Muscle of arm (tissue), 14 donors: ENCODE data around the gene SPRR5. TPM values are rescaled to one million over a fixed set of nuclear protein-coding genes. Genes with fewer than 3 reads are reported as not detected.

Source experiments
- DNase-seq: peaks from one replicate; pipeline ENCODE4 v3.0.0-alpha.2; 2013
- long read RNA-seq, 11 donors: transcript quantifications; one replicate each; lab custom pipeline, GENCODE V29; 2026
- polyA plus RNA-seq, 12 donors: library from polyadenylated mRNA; unstranded; fragments of 120-200 nt; gene quantifications; one replicate each; pipeline ENCODE4 v1.2.1, GENCODE V29; 2013; ENCODE audit not compliant: insufficient read length in 12 of 12

Gene SPRR5, protein sequence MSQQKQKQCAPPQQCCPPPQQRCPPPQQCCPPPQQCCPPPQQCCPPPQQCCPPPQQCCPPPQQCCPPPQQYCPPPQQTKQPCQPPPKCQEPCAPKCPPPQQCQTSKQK
- not detected for polyA plus RNA-seq
- long read RNA-seq, donor 1: 0 reads
- long read RNA-seq, donor 2: 0 reads
- long read RNA-seq, donor 3: 0 reads
- long read RNA-seq, donor 4: 0 reads
- long read RNA-seq, donor 5: 0 reads
- long read RNA-seq, donor 6: 0 reads
- long read RNA-seq, donor 7: 0 reads
- long read RNA-seq, donor 8: 0 reads
- long read RNA-seq, donor 9: 0 reads
- long read RNA-seq, donor 10: 0 reads
- long read RNA-seq, donor 11: 0 reads

DNA sequence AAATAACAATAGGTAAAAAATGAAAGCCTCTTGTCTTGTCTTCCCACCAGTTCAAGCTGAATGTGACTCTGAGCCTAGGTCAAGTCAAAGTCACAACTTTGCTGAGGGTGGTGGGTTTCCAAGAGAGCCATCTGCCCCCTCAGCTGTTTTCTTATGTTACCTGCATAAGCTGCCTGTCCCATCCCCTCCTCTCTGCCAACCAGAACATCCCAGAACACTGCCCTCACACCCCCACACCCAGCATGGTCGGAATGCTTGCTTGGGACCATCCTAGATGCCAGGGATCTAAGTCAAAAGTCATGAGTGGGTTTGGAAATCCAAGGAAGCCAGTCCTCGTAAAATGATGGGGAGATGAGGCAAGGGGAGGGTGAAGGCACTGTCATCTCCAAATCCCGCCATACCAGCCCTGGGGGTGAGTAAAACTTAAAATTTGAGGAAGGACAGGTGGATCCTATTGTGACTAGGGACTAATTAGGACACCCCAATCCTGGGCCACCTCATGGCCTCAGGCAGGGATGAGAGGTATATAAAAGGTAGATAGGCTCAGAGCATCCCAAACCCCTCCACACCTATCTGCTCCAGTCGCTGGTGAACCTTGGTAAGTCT is at the start of gene SPRR5:
Gene SPRR5, plus strand, starts transcription at position 556 of the 606 bp plus-strand sequence. CDS start 1,349 bp downstream, outside the sequence.
- DNase-seq: no peak

- DNase-seq: no peak
Observed at GRCh38 chr1:152899027-152899426, 48.0 kb upstream of the SPRR5 start.

GRCh38 chr1:152899883-152900282 is 47.1 kb upstream of the SPRR5 start:
- no peak for DNase-seq

- DNase-seq: no peak
Observed at GRCh38 chr1:152901631-152902030, 45.4 kb upstream of the SPRR5 start.

DNA sequence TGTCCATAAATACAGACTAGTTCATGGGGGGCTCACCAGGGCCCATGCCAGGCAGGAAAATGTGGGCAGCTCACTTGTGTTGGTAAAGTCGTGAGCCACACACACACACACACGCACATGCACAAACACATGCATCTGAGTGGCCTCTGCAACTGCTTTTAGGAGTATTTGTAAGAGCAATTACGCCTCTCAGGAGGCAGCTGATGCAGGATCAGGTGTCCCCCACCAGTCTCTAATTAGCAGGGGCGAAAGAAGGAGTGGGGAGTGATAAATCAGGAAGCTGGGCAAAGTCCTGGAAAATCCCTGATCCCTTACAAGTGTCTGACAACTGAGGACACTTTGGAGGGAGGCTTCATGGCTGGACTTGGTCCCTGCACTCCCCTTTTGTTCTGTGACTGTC is 44.4 kb upstream of the SPRR5 start:
- DNase-seq: no peak

DNA sequence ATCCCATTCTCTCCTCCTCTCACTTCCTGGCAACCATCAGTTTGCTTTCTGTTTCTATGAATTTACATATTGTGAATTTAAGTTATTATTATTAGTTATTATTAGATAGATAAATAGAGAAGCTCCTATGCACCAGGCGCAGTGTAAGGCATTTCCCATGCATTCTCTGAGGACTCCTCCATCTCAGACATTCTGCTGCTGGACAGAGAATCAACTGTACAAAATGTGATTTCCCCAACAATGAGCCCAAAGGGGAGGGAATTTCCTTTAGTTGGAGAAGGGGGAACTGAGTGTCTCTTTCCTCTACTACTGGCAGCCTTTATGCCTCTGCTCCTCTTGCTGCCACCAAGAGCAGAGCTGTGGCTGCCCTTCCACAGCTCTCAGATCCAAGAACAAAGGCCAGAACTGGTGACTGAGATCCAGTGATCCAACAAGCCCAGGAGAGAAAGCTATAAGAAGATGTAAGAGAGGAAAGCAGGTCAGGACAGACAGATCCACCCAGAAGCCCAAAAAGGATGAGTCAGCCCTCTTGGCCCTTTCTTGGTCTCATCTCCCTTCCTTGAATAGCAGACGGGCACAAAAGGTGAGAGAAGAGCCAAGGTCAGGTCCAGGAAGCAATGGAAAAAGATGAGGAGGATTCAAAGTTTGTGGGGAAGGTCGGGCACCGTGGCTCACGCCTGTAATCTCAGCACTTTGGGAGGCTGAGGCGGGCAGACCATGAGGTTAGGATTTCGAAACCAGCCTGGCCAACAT is 42.1 kb upstream of the SPRR5 start:
- DNase-seq: no peak

GRCh38 chr1:152906023-152906565 is 40.9 kb upstream of the SPRR5 start:
- no peak for DNase-seq

- DNase-seq: no peak
Observed at GRCh38 chr1:152907686-152908601, 39.1 kb upstream of the SPRR5 start, which contains the start of gene IVL. Gene IVL, plus strand, starts transcription at chr1:152908546. Its CDS starts 1,252 bp downstream, at chr1:152909798.

DNA sequence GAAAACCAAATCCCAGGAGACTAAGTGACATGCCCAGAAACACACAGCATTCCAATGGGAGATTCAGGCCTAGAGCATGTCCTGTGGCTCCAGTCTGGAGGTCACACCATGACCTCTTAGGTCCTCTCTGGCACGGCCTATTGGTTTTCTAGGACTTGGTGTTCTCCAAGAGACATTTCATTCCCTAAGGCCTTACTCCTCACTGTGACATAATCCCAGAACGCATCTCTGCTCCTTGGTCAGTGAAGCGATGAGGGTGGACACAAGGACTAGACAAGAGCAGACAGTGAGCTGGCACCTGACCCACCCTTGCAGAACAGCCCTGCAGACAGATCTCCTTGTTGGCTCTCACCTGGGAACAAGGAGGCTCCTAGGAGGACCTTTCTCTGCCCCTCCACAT is 37.8 kb upstream of the SPRR5 start:
- no peak for DNase-seq

GRCh38 chr1:152912471-152912870 is 34.5 kb upstream of the SPRR5 start:
- DNase-seq: no peak

GRCh38 chr1:152912900-152913299 is 34.1 kb upstream of the SPRR5 start:
- no peak for DNase-seq

DNA sequence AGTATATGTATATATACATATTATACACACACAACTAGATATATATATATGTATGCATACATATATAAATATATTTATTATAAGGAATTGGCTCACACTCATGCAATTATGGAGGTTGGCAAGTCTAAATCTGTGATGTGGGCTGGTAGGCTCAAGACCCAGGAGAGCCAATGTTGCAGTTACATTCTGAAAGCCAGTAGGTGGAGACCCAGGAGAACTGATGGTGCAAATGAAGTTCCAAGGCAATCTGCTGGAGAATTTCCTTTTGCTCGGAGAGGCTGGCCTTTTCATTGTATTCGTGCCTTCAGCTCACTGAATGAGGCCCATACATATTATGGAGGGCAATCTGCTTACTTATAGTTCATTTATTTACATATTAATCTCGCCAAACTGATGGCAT is 29.2 kb upstream of the SPRR5 start:
- DNase-seq: no peak

DNA sequence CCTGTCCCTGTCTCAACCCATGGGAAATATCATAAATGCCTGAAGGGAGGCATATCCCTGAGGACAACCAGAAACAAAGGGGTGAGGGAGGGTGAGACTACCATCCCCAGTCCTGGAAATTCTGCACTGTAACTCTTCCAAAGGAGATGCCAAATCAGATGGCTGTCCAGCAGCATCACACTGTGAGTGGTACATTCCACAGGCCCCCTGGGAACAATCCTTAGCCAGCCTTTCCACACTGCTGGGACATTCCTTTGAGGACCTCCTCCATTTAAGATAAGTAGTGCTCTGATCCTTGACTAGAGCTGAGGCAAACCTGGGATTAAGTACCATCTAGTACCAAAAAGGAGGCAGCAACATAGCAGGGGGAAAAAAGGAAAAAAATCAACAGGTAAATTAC is 27.9 kb upstream of the SPRR5 start:
- DNase-seq: no peak

DNA sequence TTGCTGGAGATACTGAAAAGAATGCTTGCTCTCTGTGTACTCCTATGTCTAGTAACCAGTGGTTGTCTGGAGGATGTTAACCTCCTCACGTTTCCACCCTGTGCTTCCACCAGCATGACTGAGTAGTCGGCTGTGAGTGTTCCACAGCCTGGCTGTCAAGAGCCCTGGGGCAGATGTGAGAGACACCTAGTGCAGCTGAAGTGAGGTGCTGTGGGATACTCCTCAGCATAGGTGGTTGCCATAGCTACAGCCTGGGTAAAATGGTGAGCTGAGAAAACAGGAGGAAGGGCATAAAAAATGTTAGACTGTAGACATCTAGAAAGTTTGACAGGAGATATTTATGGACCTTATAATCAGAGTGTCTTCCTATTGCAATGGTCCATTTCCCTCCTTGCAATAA is 22.8 kb upstream of the SPRR5 start:
- no peak for DNase-seq

DNA sequence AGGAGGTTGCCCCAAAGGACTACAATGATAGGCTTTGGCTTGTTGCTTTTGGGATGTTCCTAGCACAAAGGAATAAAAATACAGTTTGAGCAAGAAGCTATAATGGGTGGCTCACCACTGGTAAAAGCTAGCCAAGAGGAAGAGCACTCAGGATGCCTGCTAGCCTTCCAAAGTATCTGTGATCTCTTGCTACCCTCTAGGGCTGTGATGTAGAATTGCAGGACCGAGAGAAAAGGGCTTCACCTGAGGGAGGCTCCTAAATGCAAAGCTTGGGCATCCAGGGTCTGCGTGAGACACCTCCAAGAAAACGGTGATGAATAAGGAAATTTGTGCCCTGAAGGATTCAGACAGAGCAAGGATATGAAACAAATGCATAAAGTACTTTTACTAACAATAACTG is 20.9 kb upstream of the SPRR5 start:
- no peak for DNase-seq

DNA sequence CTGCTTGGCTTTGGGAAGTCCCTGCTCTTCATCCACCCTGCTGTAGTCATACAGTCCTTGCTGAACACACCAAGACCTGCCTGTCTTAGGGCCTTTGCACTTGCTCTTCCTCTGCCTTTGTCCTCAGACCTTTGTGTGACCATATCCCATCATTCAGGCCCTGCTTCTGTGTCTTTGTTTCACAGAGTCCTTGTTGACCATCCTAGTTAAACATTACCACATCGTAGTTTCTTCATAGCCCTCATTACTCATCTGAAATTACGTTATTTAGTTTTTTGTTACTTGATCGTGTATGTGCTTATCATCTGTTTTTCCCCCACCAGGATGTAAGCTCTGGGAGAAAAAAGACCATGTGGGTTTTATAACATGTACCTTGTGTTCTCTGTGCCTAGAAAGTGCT is 18.3 kb upstream of the SPRR5 start:
- no peak for DNase-seq

DNA sequence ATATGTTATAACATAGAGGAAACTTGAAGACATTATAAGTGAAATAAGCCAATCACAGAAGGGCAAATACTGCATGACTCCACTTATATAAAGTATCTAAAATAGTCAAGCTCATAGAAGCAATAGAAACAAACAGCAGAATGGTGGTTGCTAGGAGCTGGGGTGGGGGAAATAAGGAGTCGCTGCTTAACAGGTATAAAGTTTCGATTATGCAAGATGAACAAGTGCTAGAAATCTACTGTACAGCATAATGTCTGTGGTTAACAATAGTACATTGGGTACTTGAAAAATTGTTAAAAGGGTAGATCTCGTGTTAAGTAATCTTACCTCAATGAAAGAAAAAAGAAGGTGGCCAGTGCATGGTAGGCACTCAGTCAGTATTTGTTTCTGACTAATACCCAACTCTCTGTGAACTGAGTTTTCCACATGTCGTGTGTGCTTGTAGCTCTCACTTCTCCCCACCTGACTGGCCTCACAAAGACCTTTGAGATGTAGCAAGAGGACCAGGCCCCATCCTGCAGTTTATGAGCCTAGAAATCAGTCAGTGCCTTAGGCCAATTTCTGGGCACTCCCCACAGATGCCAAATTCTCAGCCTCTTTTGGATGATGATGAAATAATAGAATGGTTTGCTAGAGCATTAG is 14.7 kb upstream of the SPRR5 start:
- no peak for DNase-seq

DNA sequence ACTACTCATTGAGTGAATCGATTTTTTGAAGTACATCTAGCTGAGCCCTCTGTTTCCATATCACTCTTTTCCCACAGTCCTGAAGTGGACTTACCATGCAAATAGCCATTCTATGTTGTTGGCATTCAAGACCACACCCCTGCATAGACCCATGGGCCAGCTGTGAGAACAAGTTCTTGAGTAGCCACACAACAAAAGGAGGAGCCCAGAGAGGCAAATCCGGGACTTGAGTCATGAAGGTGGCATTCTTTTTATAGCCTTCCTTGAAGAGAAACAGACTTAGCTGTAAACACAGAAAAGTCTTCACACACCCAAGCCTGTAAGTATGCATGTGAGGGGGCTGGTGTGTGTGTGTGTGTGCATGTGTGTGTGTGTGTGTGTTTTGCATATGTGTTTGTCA is 13.8 kb upstream of the SPRR5 start:
- DNase-seq: no peak

GRCh38 chr1:152940614-152941013 is 6.4 kb upstream of the SPRR5 start:
- DNase-seq: no peak

DNA sequence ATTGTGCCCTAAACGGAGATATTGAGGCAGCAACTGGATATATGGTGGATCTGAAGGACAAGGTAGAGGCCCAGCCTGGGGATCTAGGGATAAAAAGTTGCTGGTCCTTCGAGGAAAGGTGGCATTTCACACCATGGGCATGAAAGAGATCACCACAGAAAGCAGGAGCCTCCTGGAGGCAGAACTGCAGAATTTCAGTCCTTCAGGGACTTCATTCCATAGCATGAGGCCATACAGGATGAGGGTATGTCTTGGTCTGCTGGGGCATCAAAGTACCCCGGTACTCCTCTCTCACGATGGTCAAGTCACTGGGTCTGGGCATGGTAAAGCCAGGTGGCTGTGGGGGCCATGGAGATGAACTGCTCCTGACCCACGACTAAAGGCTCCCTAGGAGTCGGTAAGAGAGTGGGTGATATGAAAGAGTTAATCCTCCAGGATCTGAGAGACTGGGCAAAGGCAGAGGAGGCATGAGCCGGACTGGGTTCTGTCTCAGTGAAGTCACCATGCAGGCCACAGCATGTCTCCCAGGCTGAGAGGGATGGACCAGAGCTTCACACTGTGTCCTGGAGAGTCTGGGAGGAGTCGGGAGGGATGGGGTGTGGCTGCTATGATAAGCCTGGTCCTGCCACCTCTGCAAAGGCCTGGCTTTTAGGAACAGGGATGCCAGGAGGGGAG is 5.8 kb upstream of the SPRR5 start:
- DNase-seq: no peak
